ENCODE results near the gene HOXD3.
A peak's percentile ranks its signal among the peaks of the same experiment; 100 is the strongest.

HOXD3 gene

DNA sequence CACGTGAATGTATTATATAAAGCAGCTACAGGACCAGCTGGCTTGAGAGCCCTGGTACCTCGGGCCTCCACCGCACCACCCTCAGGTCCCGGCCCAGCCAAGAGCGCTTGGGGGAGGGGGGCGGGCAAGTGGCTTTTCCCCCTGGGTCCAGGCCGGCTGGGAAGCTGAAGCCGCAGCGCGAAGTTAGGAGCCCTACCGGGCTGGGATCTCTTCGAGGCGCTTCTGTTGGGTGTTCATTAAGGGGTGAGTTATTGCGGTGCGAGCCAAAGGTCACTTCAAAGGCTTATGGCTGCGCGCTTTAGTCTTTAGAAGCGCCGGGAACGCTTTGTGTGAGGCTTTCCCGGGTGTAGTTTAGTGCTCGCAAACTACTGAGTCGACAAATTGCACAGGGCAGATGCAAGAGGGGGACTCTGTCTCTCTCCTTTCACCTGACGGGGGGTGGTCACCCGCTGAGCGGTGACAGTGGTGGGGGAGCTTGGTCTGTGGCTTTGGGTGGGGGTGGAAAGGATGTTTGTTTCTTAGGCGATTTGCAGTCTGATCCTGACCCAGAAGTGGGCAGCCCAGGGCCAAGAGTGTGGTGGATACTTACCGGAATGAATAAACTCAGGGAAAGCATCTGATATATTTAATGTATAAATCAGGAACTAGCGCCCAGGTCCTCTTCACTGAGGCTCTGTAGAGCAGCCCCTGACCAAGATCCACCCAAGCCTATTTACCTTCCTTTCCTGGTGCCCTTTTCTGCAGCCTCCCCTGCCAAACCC, 6.0 kb downstream of the HOXD3 start:
- no peak for DNase-seq (ENCODE audit: low read depth)

GRCh38 chr2:176163672-176164056, 6.6 kb downstream of the HOXD3 start:
- no peak for DNase-seq (ENCODE audit: low read depth)

DNA sequence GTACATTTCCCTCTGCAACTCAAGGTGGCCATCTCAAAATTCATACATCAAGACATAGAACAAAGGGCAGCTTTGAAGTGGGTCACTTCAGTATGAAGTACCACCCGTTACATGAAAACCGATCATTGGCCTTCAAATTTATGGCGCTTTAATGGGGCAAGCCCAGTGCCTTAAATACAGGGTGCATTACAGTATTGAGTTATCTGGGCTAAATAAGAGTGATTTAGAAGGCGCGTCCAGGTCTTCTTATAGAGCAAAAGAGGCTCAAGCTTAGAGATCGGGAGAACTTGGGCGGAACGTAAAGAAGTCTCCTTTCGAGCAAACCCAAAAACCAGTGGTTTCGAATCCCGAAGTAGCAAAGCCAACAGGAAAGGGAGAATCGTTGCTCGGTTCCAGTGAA, 7.1 kb downstream of the HOXD3 start:
- DNase-seq (ENCODE audit: low read depth) = no peak

- DNase-seq (ENCODE audit: low read depth) = no peak
Measured at GRCh38 chr2:176164611-176165369, 7.7 kb downstream of the HOXD3 start.

DNA sequence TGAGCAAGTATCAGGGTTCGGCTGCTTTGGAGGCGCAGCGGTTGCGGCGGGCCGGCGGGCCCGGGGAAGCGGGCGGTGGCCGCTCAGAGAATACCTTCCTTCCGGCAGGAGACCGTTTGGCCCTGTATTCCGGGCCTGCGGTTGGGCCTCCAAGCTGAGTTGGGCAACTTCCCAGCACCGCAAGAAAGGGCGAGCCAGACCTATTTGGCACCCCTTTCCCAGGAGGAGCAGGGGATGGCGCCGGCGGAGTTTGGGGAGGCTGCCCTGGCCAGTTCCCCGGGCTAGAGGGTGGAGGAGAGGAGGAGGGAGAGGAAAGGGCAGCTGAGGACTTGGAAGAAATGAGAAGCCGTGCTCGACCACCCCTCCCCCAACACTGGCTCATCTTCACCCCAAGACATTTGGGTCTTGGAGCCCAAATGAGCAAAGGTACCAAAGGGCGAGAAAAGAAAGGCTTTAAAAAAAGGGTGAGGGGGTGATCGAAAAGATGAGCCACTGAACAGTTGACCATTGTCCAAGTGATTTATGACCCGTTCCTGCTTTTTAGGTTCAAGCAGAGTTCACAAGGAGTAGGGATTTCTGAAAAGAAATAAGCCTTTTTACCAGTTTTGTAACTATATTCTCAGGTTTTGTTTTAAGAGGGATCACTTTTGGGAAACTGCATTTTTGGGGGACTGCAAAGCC, 8.4 kb downstream of the HOXD3 start:
- DNase-seq (ENCODE audit: low read depth) = no peak

DNA sequence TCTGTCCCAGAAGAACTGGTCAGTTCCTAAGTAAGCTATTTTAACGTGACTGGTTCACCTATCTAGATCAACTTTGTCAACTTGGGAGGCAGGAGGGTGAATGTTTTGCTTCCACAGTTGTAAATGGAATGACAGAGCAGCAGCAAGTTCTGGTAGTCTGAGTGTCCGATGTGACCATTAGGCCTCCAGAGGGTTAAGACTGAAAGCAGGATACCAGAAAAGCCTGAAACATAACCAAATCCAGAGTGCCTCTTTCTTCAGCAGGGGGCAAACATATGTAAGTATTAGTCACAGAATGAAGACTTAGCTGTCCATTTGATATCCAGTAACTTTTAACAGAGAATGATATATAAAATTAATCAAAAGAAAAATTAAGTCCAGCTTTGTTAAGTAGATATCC, 9.2 kb downstream of the HOXD3 start:
- no peak for DNase-seq (ENCODE audit: low read depth)

GRCh38 chr2:176167398-176167797, 10.3 kb downstream of the HOXD3 start:
- no peak for DNase-seq (ENCODE audit: low read depth)

GRCh38 chr2:176169181-176169580, 12.1 kb downstream of the HOXD3 start:
- no peak for DNase-seq (ENCODE audit: low read depth)

DNA sequence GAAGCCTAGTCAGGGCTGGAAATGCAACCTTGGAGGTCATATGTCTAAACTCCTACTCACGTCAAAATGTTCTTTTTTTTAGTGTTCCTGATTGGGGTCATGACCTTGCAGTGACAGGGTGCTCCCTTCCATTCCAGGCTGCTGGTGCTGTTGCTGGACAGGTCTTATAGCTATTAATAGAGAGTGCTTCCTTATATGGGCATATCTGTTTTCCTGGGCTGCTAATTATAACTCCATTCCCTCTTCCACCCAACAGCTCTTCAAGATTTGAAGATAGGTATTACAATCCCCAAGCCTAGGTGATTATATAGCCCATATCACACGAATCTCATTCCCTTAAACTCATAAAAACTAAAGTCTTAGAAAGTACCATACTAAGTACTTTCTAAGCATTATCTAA, 12.6 kb downstream of the HOXD3 start:
- no peak for DNase-seq (ENCODE audit: low read depth)

DNA sequence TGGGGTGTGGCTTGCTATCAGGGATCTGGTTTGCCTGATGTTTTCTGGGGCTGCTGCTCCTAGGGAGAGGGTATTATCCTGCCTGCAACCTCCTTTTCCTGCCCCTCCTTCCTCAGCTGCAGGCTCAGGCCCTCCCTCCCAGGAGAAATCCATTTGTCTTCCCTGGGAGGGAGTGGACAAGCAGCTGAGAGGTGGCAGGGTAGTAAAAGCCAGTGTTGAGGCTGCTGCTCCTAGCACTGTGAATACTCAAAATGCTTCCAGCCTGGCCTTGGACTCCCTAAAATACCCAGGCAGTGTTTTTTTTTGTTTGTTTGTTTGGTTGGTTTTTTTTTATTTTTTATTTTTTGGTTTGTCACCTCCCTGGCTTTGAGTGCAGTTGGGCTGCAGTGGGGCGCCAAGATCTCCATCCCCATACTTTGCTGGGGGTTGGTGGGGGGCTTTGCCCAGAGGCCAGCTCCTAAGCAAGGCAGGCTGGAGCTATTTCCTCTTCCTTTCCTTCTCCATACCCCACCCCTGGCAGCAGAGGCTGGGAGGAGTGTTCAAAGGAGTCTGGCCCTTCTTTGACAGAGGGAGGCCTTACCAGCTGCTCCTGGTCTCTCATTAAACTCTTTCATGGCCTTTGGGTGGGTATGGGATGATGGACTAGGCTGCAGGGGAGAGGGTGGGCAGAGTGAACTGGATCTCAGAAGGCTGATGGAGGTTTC, 13.6 kb downstream of the HOXD3 start:
- DNase-seq (ENCODE audit: low read depth) = no peak

- DNase-seq (ENCODE audit: low read depth) = no peak
Measured at GRCh38 chr2:176171351-176172006, 14.4 kb downstream of the HOXD3 start.

GRCh38 chr2:176172007-176172894, 15.1 kb downstream of the HOXD3 start:
- DNase-seq (ENCODE audit: low read depth) = no peak

DNA sequence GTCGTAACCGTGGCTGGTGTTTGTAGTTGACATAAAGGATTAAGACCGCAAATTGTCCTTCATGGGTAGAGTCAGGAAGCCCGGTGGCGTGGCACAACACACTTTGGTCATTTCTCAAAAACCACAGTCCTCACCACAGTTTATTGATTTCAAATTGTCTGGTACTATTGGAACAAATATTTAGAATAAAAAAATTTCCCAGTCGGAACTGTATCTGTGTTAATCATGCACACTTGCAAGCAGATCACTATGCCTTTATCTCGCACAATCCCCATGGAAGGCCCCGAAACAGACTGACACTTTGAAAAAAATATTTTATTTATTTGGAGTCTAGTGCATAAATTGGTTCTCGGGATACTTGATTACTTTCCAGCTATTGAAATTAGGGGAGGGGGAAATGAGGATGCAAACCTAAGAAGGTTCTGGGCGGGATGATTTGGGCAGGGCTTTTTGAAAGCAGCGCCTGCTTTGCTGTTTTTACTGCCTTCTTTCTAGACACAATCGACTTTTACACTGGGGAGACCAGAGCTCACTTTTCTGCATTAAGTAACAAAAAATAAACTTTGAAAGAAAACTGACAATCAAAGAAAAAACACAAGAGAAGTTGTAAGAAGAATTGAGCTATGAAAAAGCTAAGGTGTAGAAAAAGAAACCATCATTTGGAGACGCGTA, 15.9 kb downstream of the HOXD3 start:
- DNase-seq (ENCODE audit: low read depth) = no peak

DNA sequence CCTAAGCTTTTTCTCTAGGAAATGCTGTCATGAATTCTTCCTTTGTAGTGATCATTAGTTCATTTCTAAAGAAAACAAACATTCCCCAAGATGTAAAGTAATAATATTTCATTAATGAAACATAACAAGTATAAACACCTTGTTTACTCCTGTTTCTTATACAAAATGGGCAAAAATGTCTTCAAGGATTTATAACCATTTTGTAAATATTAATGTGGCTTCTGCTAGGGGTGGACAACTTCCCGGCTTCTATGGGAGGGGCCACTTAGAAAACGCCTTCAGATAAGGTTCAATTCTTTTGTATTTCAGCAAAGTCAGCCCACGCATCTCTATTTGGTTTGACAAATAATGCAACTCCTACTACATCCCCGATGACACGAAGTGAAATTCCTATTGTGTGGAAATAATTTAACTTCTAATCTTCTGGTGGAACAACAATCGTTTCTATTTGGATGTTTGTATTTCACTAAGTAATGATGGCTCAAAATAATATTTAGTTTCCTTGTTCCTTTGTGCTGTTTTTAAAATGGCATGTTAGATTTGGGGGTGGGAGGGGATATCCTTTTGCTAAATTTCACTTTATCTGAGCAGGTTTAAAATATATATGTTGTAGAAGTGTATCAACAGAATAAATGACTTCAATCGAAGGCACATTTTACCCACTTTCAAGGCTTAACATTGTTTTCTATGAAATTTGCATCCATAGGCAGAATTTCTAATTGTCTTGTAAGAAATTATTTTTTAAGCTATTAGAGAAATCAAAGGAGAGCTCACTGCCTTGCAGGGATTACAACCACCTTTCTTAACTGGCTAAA, 16.7 kb downstream of the HOXD3 start:
- no peak for DNase-seq (ENCODE audit: low read depth)

DNA sequence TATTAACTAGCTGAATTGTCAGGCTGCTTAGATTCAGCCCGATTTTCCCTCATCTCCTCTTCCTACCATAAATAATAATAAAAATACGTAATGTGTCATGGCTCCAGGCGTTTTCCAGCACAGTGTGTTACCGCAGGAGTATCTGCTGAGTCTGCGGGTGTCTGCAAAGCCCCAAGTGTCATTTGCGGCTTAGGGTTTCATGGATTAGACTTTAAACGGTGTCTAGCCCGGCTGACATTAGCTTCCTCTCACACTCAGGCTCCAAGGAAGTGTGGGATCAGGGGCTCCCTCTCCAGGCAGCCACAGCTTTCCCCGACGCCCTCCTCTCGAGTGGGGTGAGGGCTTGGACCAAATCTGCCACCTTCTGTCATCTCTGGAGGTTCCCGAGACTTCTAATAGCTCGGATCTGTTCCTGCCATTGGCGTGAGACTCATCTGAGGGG, 17.3 kb downstream of the HOXD3 start:
- no peak for DNase-seq (ENCODE audit: low read depth)

DNA sequence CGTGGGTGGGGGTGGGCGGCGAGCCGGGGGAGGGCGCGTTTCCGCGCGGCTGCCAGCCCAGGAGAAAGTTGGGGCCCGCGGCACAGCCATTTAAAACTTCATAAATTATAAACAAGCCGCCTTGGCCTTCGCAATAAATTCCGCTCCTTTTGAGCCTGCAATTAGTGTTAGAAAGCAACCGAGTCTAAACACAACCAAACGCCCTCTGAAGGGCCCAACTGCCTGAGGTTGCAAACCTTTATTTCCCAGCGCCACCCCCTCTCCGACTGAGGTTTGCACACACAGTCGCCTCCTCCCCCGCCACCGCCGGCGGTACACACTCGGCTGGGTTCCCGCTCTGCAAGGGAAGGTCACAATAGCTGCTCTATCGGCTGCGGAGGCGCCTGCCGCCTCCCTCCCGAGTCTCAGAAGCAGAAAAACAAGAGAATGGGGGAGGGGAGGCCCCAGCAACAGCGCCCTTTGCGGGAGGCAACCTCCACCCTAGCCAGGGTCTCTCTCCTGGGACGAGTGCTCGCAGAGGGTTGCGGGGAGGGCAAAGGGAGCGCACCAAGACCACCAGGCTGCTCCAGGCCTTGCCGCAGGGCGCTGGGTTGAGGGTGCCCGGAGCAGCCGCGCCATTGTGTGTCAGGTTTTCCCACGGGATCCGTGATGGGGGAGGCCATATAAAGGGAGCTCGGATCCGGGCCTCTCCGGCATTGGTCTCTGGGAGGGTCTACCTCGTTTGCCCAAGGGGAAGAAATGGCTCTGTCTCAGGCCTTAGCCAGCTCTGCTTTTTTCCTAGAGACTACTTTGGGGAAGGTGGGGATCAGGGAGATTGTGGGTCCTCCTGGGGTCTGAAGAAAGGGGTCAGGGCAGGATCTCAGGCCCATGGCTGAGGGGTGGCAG, 18.0 kb downstream of the HOXD3 start:
- DNase-seq (ENCODE audit: low read depth) = peak; percentile 16

DNA sequence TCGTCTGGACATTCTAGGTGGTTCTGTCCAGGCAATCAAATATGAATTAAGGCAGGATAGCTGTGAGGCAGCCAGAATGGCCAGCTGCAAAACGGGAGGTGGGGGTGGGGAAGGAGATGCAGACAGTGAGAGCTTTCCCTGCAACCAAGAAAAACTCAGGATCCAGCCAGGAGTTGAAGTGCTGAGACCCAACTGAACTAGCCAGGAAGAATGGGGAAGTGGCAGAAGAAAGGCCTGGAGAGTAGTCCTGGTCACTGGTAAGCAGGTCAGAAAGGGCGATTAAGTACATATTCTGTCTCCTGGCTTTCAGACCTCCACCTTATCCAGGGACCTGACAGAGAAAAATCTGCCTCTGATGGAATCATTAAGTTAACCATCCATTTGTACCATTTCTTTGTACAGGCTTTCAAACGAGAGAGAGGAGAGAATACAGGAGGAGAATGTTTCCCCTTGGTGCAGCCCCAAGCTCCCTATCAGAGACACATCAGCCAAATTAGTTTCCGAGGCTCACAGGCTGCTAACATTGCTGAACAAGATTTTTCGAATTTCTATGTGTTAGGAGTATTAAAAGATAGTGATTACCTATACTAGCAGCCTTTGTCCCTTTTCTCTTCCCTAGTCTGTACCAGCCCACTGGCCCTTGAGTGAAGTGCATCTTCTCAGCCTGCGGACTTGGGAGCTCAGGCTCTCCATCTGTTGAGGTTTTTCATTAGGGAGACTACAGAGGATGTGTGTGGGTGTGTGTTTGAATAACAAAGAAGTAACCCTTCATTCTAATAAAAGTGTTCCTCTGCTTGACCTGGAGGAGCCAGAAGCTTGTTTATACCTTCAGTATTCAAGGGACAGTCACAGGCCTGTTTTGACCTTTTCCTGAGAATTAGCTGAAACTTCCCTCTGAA, 18.9 kb downstream of the HOXD3 start:
- no peak for DNase-seq (ENCODE audit: low read depth)
